NT2/D1 (cell line): ENCODE results near the gene RBMS1.

Experiments
- SUZ12 ChIP-seq: IDR thresholded peaks from 2 replicates; pipeline ENCODE4 v1.6.1; 2011; ENCODE audit not compliant: insufficient read length, insufficient read depth; ENCODE audit errors: extremely low read depth
- YY1 ChIP-seq: IDR thresholded peaks from 2 replicates; pipeline ENCODE4 v1.6.1; 2011; ENCODE audit not compliant: insufficient read length, insufficient read depth

- TF ChIP-seq YY1 (no peak), SUZ12 (no peak)
Observed at GRCh38 chr2:160317181-160318099, 176.2 kb downstream of the RBMS1 start.
